Activated CD4-positive, alpha-beta T cell treated with anti-CD3 and anti-CD28 coated beads for 36 hours (primary cell): ENCODE results near the gene PDE2A. TPM values are rescaled to one million over a fixed set of nuclear protein-coding genes. Genes with fewer than 3 reads are reported as not detected.
A peak's percentile ranks its signal among the peaks of the same experiment; 100 is the strongest.

Experiments
- ATAC-seq: fragments of 200-7000 bp; cut with Tn5 transposase; one replicate; pipeline ENCODE4 v1.10.0; 2021; ENCODE audit warnings: mild to moderate bottlenecking, moderate library complexity
- CTCF ChIA-PET: fragments of 350-600 bp; sonication (Branson Sonifier 250); formaldehyde crosslinking; loops from one replicate; lab custom pipeline; 2021; ENCODE audit warnings: antibody characterized with exemption; lab: Charles Lee
- POLR2A ChIA-PET: fragments of 350-600 bp; sonication (Branson Sonifier 250); formaldehyde crosslinking; loops from one replicate; lab custom pipeline; 2021; ENCODE audit warnings: antibody characterized with exemption, inconsistent platforms; lab: Charles Lee
- DNase-seq: peaks from one replicate; pipeline ENCODE4 v3.0.0-alpha.2; 2020
- H3K27ac Mint-ChIP-seq: one replicate; pipeline ENCODE4 v1.8.0; 2021; ENCODE audit warnings: mixed read lengths
- H3K27me3 Mint-ChIP-seq: one replicate; pipeline ENCODE4 v1.8.0; 2021; ENCODE audit warnings: mixed read lengths
- H3K36me3 Mint-ChIP-seq: one replicate; pipeline ENCODE4 v1.8.0; 2021; ENCODE audit warnings: low read depth, mixed read lengths
- H3K4me1 Mint-ChIP-seq: one replicate; pipeline ENCODE4 v1.8.0; 2021; ENCODE audit warnings: mixed read lengths
- H3K4me3 Mint-ChIP-seq: one replicate; pipeline ENCODE4 v1.8.0; 2021; ENCODE audit warnings: mild to moderate bottlenecking, moderate library complexity, mixed read lengths
- H3K9me3 Mint-ChIP-seq: one replicate; pipeline ENCODE4 v1.8.0; 2021; ENCODE audit warnings: low read depth, mixed read lengths
- intact Hi-C, 2 experiments: fragments of 100-400 bp; cut with DNase I in 1 of 2; cut with micrococcal nuclease in 1 of 2; formaldehyde crosslinking; loops; one replicate each; pipeline versions ENCODE4 v1.14.2 to v1.15.1; 2022 to 2024; cut with DNase I, micrococcal nuclease
- total RNA-seq, 2 experiments: library from RNA; stranded (reverse); gene quantifications; one replicate each; pipeline ENCODE4 v1.2.3, GENCODE V29; 2021

PDE2A gene
- total RNA-seq, 2 experiments from 2014 or later = 0.30 to 0.73 TPM

GRCh38 chr11:72548463-72548862, 125.8 kb downstream of the PDE2A start:
- ChIA-PET CTCF (interaction anchor here (0.6 to 0.8 kb wide), 3 partner anchors 17 to 84 kb away, joined by 3 to 5 read pairs (median 4); no protein-coding TSS in a partner anchor), POLR2A (no interaction called here)
- Mint-ChIP-seq H3K27ac (no peak overlapping the region), H3K4me1 (no peaks in the 10 kb centered on the region), H3K9me3 (no peaks in the 10 kb centered on the region), H3K36me3 (no peaks in the 10 kb centered on the region), H3K27me3 (no peaks in the 10 kb centered on the region), H3K4me3 (no peak overlapping the region)
- ATAC-seq (no peak), DNase-seq (no peak)
- intact Hi-C loops = no loop called here

GRCh38 chr11:72546866-72547265, 127.4 kb downstream of the PDE2A start:
- Mint-ChIP-seq H3K36me3 (no peaks in the 10 kb centered on the region), H3K27me3 (no peaks in the 10 kb centered on the region), H3K4me3 (no peak overlapping the region), H3K9me3 (no peaks in the 10 kb centered on the region), H3K27ac (no peak overlapping the region), H3K4me1 (no peaks in the 10 kb centered on the region)
- intact Hi-C loops = no loop called here
- ATAC-seq (no peak), DNase-seq (no peak)
- ChIA-PET CTCF (interaction anchor here (1.1 to 1.2 kb wide), 2 partner anchors 15 to 75 kb away, joined by 4 read pairs; no protein-coding TSS in a partner anchor), POLR2A (no interaction called here)

GRCh38 chr11:72544589-72544988, 129.6 kb downstream of the PDE2A start:
- POLR2A ChIA-PET = no interaction called here
- H3K4me1 Mint-ChIP-seq = no peaks in the 10 kb centered on the region

GRCh38 chr11:72543849-72544542, 130.2 kb downstream of the PDE2A start:
- POLR2A ChIA-PET = no interaction called here
- Mint-ChIP-seq H3K36me3 (no peaks in the 10 kb centered on the region), H3K27ac (no peak overlapping the region), H3K27me3 (no peaks in the 10 kb centered on the region), H3K4me3 (no peak overlapping the region), H3K4me1 (no peaks in the 10 kb centered on the region), H3K9me3 (no peaks in the 10 kb centered on the region)
- intact Hi-C loops = no loop called here
- DNase-seq (no peak), ATAC-seq (peak; percentile 63)
- CTCF ChIA-PET = interaction anchor here (0.5 to 0.9 kb wide), 3 partner anchors 73 to 314 kb away, joined by 3 read pairs; no protein-coding TSS in a partner anchor

More at GRCh38 chr11:72544589-72544988, 129.6 kb downstream of the PDE2A start:
- CTCF ChIA-PET = interaction anchor here (0.5 to 0.9 kb wide), 3 partner anchors 73 to 315 kb away, joined by 3 read pairs; no protein-coding TSS in a partner anchor
- H3K36me3 Mint-ChIP-seq = no peaks in the 10 kb centered on the region
- DNase-seq (no peak), ATAC-seq (no peak)
- no peak overlapping the region for H3K27ac Mint-ChIP-seq
- H3K9me3 Mint-ChIP-seq = no peaks in the 10 kb centered on the region
- intact Hi-C loops = no loop called here
- no peak overlapping the region for H3K4me3 Mint-ChIP-seq
- H3K27me3 Mint-ChIP-seq = no peaks in the 10 kb centered on the region

- intact Hi-C loops = no loop called here
- no peak overlapping the region for H3K4me3 Mint-ChIP-seq
- DNase-seq = no peak
- H3K9me3 Mint-ChIP-seq = no peaks in the 10 kb centered on the region
- CTCF ChIA-PET = interaction anchor here (0.7 to 1.3 kb wide), 3 partner anchors 63 to 70 kb away, joined by 3 to 4 read pairs (median 3); no protein-coding TSS in a partner anchor
- POLR2A ChIA-PET = no interaction called here
- ATAC-seq = no peak
- no peaks in the 10 kb centered on the region for H3K36me3 Mint-ChIP-seq
- no peaks in the 10 kb centered on the region for H3K4me1 Mint-ChIP-seq
- no peak overlapping the region for H3K27ac Mint-ChIP-seq
- H3K27me3 Mint-ChIP-seq = no peaks in the 10 kb centered on the region
Observed at GRCh38 chr11:72541257-72541974, 132.8 kb downstream of the PDE2A start.

GRCh38 chr11:72537051-72537450, 137.2 kb downstream of the PDE2A start:
- ChIA-PET CTCF (interaction anchor here (0.5 to 1.9 kb wide), 3 partner anchors 49 to 81 kb away, joined by 3 to 9 read pairs (median 4); no protein-coding TSS in a partner anchor), POLR2A (no interaction called here)
- no peak overlapping the region for H3K27ac Mint-ChIP-seq

GRCh38 chr11:72535194-72535547, 139.1 kb downstream of the PDE2A start:
- ChIA-PET CTCF (interaction anchor here (0.6 kb wide), 1 partner anchor 108 kb away, joined by 3 read pairs; no protein-coding TSS in a partner anchor), POLR2A (interaction anchor here (0.8 kb wide), 1 partner anchor 323 kb away, joined by 4 read pairs; no protein-coding TSS in a partner anchor)
- no peaks in the 10 kb centered on the region for H3K4me1 Mint-ChIP-seq
- DNase-seq (no peak), ATAC-seq (no peak)
- H3K36me3 Mint-ChIP-seq = no peaks in the 10 kb centered on the region
- H3K27me3 Mint-ChIP-seq = peaks cover 8% of the 10 kb centered on the region
- H3K4me3 Mint-ChIP-seq = no peak overlapping the region
- H3K27ac Mint-ChIP-seq = no peak overlapping the region
- intact Hi-C loops = no loop called here
- no peaks in the 10 kb centered on the region for H3K9me3 Mint-ChIP-seq

More at GRCh38 chr11:72537051-72537450, 137.2 kb downstream of the PDE2A start:
- Mint-ChIP-seq H3K9me3 (no peaks in the 10 kb centered on the region), H3K4me1 (no peaks in the 10 kb centered on the region), H3K4me3 (no peak overlapping the region), H3K36me3 (no peaks in the 10 kb centered on the region), H3K27me3 (peaks cover 8% of the 10 kb centered on the region)
- DNase-seq (no peak), ATAC-seq (no peak)
- intact Hi-C loops = no loop called here

- Mint-ChIP-seq H3K27ac (no peak overlapping the region), H3K27me3 (peaks cover 8% of the 10 kb centered on the region), H3K9me3 (no peaks in the 10 kb centered on the region), H3K4me3 (no peak overlapping the region), H3K4me1 (no peaks in the 10 kb centered on the region), H3K36me3 (no peaks in the 10 kb centered on the region)
- CTCF ChIA-PET = interaction anchor here (0.6 to 1.0 kb wide), 2 partner anchors 9 to 109 kb away, joined by 3 to 4 read pairs; no protein-coding TSS in a partner anchor
- POLR2A ChIA-PET = interaction anchor here (0.8 kb wide), 1 partner anchor 324 kb away, joined by 4 read pairs; no protein-coding TSS in a partner anchor
- DNase-seq (no peak), ATAC-seq (no peak)
- intact Hi-C loops = no loop called here
Observed at GRCh38 chr11:72534371-72535193, 139.6 kb downstream of the PDE2A start.

GRCh38 chr11:72529068-72529467, 145.2 kb downstream of the PDE2A start:
- ATAC-seq (no peak), DNase-seq (no peak)
- ChIA-PET POLR2A (no interaction called here), CTCF (no interaction called here)
- Mint-ChIP-seq H3K27ac (no peak overlapping the region), H3K27me3 (peaks cover 3% of the 10 kb centered on the region), H3K36me3 (no peaks in the 10 kb centered on the region), H3K9me3 (no peaks in the 10 kb centered on the region), H3K4me3 (no peak overlapping the region), H3K4me1 (no peaks in the 10 kb centered on the region)
- intact Hi-C loops = no loop called here

- ATAC-seq (no peak), DNase-seq (no peak)
- Mint-ChIP-seq H3K27me3 (peaks cover 3% of the 10 kb centered on the region), H3K4me1 (no peaks in the 10 kb centered on the region), H3K36me3 (no peaks in the 10 kb centered on the region), H3K9me3 (no peaks in the 10 kb centered on the region), H3K4me3 (no peak overlapping the region), H3K27ac (no peak overlapping the region)
- intact Hi-C loops = no loop called here
- ChIA-PET CTCF (no interaction called here), POLR2A (no interaction called here)
Observed at GRCh38 chr11:72528121-72528520, 146.1 kb downstream of the PDE2A start.
